Raji (cell line): ENCODE results near the gene APOBEC4.

ENCODE experiments used
- POLR2A ChIP-seq: IDR thresholded peaks from 2 replicates; pipeline ENCODE4 v1.6.1; 2011; ENCODE audit warnings: low read depth, low read length, control low read depth; ENCODE audit not compliant: insufficient read depth

The APOBEC4 gene

DNA sequence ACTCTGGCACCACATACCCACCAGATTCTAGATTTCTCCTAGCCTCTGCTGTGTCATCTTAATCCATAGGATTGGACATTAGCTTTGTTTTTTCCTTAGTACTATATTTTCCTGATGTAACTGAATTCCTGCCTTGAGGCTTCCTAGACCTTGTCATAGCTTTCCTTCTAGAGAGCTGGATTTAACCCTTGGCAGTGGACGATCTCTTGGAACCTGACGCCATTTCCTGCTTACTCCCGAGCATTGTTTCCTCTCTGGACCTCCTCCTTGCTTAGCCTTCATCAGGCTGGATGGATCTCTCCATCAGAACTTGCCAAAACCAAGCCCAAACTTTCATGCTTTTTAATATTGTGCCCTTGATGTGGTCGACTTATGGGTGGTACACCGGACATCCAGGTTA is 1.5 kb downstream of the APOBEC4 start:
- no peak for TF ChIP-seq POLR2A

DNA sequence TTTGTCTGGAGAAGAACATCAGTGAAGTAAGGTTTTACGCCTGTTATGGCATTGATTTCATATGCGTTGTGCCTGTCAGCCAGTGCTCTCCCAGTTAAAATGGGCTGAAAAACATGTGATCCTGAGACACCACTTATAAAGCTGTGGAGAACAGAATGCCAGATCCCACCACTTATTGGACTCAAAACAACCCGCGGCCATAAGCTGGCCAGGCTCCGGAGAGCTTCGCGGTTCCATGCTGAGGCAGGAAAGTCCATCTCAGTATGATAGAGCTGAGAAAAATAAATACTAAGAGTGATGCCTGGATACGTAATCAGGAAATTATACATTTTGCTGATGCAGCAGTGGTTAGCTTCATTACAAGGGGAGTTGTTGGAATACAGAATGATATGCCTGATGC is 5.1 kb downstream of the APOBEC4 start:
- no peak for TF ChIP-seq POLR2A

DNA sequence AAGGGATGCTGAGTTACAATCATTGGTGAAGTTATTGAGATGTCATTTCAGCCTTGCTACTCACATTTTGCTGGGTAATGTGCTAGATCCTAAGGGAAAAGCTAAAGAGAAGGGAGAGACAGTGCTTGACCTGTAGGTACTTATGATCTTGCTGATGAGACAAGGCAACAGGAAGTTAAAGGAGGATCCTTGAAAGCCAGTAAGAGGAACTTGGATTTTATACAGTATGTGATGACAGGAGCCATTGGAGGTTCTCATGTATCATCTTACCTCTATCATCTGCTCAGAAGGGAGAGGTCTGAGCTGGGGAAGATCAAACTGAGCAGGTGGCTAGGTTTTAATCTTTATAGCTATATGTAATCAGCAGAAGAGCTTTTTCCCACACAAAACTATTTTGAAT is 6.3 kb downstream of the APOBEC4 start:
- no peak for TF ChIP-seq POLR2A

DNA sequence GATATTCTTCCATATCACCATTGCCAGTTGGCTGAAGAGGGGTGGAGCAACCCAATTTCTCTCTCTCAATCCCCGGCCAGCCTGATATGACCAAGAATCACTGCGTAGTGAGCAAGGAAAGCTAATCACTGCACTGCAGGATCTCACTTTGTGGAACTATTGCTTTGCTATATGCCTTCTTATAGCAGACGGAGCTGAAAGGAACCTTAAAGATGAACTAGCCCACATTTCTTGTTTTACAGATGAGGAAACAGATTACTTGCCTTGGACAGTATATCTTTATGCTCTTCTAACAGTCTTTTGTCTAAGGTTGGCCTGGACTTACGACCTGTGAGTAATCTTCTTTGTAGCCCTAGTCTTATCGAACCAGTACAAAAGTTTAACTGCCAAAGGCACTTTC is 7.6 kb downstream of the APOBEC4 start:
- no peak for TF ChIP-seq POLR2A

DNA sequence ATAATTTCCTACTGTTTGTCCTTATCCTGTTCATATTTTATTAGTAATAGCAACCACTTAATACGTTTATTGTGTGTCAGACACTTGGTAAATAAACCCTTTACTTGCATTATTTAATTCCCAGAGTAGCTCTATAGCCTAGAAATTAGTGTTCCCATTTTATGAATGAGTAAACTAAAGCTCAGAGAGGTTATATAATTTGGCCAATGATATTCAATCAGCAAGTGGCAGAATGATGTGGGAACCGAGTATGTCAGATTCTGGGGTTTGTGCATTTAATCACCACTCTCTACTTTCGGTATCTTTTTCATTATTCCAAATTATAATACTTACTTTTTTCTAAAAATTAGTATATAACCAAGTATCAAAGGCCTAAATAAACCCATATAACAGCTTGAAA is 10.9 kb downstream of the APOBEC4 start:
- no peak for TF ChIP-seq POLR2A

DNA sequence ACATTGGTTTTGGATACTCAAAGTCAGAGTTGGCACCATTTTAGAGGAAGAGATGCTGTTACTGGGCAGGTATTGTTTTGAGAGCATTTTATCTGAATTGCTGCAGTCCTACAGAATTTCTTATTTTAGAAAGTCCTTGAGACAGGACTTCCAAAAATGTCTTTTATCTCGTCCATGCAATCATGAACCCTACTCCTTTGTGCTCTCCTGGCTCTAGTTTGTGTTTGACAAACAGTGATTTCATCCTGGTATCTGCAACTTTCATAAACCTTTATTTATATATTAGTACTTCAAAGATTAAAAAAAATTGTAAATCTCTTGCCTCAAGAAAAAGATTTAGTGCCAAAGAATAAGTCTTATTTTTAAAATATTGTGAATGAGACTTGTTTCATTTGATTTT is 12.9 kb downstream of the APOBEC4 start:
- TF ChIP-seq POLR2A = no peak

DNA sequence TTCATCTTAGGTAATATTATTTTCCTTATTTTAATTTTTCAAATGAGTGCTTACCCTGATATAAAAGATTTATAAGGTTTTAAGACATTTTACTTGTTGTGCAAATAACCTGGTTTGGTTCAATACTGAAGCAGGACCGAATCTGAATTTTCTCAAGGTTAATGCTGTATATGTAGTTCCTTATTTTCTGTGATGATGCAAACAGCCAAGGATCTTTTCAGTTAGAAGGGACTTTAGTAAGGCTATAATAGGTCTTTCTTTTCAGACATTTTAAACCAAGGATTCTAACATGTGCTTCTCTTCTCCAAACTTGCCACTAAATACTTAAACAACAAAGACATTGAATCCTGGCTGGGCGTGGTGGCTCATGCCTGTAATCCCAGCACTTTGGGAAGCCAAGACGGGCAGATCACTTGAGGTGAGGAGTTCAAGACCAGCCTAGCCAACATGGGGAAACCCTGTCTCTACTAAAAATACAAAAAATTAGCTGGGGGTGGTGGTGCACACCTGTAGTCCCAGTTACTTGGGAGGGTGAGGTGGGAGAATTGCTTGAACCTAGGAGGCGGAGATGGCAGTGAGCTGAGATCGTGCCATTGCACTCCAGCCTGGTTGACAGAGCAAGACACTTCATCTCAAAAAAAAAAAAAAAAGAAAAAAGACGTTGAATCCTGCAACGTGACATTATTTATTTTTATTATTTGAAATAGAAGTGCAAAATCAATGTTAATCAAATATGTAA is 14.3 kb downstream of the APOBEC4 start:
- TF ChIP-seq POLR2A = no peak

DNA sequence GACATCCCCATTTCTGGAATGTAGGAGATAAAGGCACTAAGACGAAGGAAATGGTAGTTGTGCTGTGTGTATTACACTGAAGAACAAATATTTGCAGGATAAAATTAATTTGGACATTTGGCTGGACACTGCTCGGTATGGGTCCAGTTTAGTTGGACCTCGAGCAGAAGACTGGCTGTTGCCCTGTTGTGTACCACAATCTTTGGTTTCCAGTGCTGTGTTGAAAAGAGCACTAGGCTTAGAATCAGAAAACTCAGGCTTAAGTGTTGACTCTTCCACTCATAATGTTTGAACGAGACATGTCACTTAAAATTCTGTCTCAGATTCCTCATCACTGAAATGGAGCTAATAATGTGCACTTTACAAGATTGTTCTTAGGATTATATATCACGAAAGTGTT is 16.3 kb downstream of the APOBEC4 start:
- no peak for TF ChIP-seq POLR2A

DNA sequence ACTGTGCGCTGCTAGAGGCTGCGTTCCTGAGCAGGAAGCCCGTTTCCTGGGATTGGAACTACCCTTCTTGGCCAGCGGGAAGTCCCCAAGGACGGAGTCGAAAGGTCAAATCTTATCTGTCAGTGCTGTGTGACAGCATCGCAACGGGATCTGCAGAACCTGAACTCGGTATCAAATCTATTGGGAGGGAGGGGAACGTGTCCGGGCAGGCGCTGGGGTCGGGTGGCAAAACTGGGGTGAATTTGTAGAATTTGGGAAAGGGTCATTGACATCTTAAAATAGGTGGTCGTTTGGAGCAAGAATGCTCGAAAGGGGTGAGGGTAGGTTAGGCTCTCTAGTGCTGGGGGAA is 16.8 kb downstream of the APOBEC4 start:
- no peak for TF ChIP-seq POLR2A

DNA sequence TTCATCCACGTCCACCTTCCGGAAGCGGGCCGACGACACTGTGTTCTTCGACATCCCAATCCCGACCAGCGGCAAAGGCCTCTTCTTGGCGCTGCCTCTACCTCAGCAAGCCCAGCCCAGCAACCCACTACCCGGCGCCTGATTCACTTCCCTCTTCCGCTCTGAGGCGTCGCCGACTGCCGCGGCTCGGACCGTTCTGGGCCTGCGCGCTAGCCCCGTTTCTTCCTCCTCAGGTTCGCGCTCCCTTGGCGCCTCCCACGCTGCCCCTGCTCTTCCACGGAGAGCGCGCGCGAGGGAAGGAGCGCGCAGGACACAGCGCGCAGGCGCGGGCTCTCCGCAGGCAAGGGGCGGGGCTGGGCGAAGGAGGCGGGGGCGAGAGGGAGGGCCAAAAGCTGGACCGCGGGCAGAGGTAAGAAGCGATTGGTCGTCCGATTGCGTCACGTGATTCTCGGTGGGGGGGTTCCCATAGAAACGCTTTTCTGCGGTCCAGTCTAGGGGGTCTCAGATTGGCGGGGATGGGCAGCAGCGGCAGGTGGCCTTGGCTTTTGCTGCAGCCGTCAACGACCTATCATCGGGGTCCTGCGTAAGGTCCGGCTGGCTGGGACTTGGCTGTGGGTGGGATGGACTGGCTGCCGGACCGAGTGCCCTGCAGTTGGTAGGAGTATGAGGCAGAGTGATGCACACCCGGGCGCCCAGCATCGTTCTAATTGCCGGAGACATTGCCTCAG is 17.3 kb downstream of the APOBEC4 start, which contains the start of gene ARPC5:
Gene ARPC5, minus strand, starts transcription at position 178 of the 728 bp plus-strand sequence. Its CDS starts 124 bp downstream, at position 54.
- TF ChIP-seq POLR2A = peak; percentile 90

DNA sequence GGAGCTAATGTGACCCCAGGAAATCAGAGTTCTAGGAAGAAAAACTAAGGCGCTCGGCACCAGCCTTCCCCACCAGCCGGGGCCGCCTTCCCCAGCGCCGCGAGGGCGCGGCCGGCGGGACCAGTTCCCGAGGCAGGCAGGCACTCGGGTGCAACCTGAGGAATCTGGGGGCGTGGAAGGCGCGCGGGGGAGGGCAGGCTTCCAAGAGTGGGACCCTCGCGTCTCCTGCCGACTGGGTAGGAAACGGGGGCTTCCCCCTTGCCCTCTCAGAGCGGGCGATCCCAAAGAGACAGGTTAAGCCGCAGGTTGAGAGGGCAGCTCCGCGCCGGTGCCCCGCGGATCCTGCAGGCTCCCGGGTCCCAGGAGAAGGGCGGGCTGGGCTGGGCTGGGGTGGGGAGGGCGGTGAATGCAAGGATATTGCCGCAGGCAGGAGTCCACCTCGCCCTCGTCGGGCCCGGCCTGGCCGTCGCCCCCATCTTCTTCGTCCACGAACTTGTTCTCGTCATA is 18.0 kb downstream of the APOBEC4 start:
- TF ChIP-seq POLR2A = no peak

DNA sequence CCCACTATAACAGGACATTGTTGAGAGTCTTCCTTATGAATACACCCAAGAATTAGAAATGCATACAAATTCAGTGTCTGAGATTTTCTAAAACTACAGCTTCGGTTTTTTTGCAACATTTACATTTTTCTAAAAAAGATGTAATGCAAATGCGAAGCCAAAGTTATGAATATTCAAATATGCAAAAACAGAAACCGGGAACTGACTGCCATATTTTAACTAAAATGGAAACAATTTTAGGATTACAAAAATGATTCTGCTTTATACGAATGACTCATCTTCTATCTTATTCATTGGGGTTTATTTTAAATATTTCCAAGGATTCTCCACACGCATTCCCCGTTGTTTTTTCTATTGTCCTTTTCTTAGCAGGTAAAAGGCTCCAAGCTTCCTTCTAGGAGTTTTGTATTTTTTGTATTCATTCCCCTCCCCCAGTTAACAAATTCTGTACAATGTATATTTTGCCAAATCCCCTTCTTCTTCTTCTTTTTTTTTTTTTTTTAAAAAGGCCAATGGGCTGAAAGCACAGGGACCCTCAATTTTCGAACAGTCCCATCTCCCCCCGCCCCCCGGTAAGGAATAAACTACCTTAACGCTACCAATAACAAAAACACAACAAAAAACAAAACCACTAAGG is 18.6 kb downstream of the APOBEC4 start:
- TF ChIP-seq POLR2A = no peak

DNA sequence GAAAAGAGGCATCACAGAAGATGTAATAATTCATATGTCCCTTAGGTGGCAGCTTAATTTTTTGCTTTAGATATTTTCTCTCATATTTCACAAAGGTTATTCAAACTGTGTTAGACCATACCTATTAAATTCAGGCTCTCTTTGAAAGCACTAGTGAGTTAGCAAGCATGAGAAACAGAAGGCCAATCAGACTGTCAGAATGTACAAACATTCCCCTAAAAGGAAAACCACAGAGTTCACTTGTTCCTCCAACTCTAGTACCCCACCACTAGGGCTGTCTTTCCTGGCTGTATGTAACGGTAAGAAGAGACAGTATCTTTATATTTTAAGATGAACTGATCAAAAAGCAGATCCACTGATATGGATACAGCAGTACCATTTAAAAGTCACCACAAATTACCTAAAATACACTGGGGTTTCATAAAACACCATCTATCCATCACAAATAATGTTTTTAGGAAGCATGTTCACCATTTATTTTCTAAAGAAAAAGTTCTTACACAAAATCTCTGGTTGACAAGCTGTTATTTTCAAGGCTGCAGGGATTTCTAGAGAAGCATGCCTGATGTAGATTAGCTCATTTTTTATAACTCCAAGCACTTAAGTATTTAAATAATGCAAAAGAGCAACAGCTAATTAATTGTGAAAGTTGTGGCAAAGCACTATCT is 19.3 kb downstream of the APOBEC4 start:
- 0 out of 2 replicates have a peak, but pooled peaks have one; percentile 21 for TF ChIP-seq POLR2A

DNA sequence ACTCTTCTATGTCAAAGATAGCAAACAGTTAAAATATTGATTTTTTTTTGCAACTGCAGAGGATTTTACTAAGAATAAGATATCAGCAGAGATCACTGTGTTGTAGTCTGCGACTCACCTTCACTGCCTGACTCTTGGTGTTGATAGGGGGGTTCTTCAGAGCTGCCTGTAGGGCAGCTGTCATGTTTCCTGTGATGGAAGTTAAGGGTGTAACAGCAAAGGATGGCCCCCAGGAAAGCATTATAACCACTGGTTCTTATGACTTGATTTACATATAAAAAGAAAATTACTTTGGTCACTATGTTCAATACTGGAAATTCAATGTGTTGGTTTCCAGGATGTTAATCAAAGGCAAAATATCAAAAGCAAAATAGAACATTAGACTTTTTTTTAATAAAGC is 20.2 kb downstream of the APOBEC4 start:
- no peak for TF ChIP-seq POLR2A

DNA sequence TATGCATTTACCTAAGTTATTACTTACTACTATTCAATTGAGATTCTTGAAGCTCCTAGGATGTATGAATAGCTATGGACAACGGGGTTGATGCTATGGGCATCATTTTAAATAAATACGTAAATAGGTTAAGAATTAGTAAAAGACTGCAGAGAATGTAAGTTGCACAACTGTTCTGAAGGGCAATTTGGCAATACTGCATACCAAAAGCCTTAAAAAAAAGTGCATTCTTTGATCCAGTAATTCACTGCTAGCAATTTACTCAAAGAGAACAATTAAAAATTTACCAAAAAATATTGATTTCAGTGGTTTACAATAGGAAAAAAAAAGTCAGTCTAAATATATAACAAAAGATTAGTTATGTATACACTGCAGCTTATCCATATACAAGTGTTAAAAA is 21.0 kb downstream of the APOBEC4 start:
- TF ChIP-seq POLR2A = no peak
